Loucy (cell line): ENCODE measurements around the gene TBR1.

Source experiments
- H2AFZ ChIP-seq: fragments of 200-600 bp; sonication (generic); 2 replicates; pipeline ENCODE4 v1.6.0; 2016; ENCODE audit warnings: antibody characterized with exemption, mild to moderate bottlenecking, low read length, moderate library complexity
- H3F3A ChIP-seq: fragments of 200-600 bp; 2 replicates; pipeline ENCODE4 v1.6.0; 2016; ENCODE audit warnings: antibody characterized with exemption, low read depth, mild to moderate bottlenecking
- H3K27me3 ChIP-seq: fragments of 200-600 bp; sonication (generic); 2 replicates; pipeline ENCODE4 v1.6.1; 2014; ENCODE audit warnings: low read length, mild to moderate bottlenecking; ENCODE audit not compliant: insufficient read depth, poor library complexity, severe bottlenecking
- H3K36me3 ChIP-seq: fragments of 200-600 bp; sonication (generic); 2 replicates; pipeline ENCODE4 v1.6.1; 2016; ENCODE audit warnings: low read length; ENCODE audit not compliant: insufficient read depth
- H3K4me1 ChIP-seq: fragments of 200-600 bp; sonication (generic); 2 replicates; pipeline ENCODE4 v1.5.1; 2014; ENCODE audit warnings: low read length, mild to moderate bottlenecking; ENCODE audit not compliant: insufficient read depth, poor library complexity, severe bottlenecking
- H3K4me2 ChIP-seq: fragments of 200-600 bp; sonication (generic); 2 replicates; pipeline ENCODE4 v1.6.0; 2014; ENCODE audit warnings: antibody characterized with exemption, low read length, low read depth, mild to moderate bottlenecking; ENCODE audit not compliant: poor library complexity, severe bottlenecking
- H3K4me3 ChIP-seq: fragments of 200-600 bp; sonication (generic); 2 replicates; pipeline ENCODE4 v1.5.1; 2014; ENCODE audit warnings: low read length, mild to moderate bottlenecking, mixed read lengths; ENCODE audit not compliant: poor library complexity, severe bottlenecking
- H3K79me2 ChIP-seq: fragments of 200-600 bp; sonication (generic); 2 replicates; pipeline ENCODE4 v1.6.1; 2014; ENCODE audit warnings: low read length; ENCODE audit not compliant: insufficient read depth
- H3K9ac ChIP-seq: fragments of 200-600 bp; sonication (generic); 2 replicates; pipeline ENCODE4 v1.6.0; 2014; ENCODE audit warnings: mild to moderate bottlenecking, low read depth, low read length, moderate library complexity; ENCODE audit not compliant: poor library complexity, severe bottlenecking
- H3K9me2 ChIP-seq: fragments of 200-600 bp; sonication (generic); replicated peaks from 2 replicates; pipeline ENCODE4 v1.6.1; 2016; ENCODE audit warnings: low read depth, low read length, mixed read lengths
- H3K9me3 ChIP-seq: fragments of 200-600 bp; sonication (generic); 2 replicates; pipeline ENCODE4 v1.6.1; 2014; ENCODE audit warnings: mild to moderate bottlenecking, antibody characterized with exemption, low read length, low read depth; ENCODE audit not compliant: insufficient read depth
- H4K20me1 ChIP-seq: fragments of 200-600 bp; sonication (generic); 2 replicates; pipeline ENCODE4 v1.6.0; 2014; ENCODE audit warnings: antibody characterized with exemption, low read length, mild to moderate bottlenecking; ENCODE audit not compliant: insufficient read depth, poor library complexity, severe bottlenecking
- EZH2phosphoT487 ChIP-seq: fragments of 200-600 bp; IDR thresholded peaks from 2 replicates; pipeline ENCODE4 v1.6.1; 2018; ENCODE audit warnings: antibody characterized with exemption, mild to moderate bottlenecking, moderate library complexity, borderline replicate concordance
- TF ChIP-seq, protein P1 (sequence below): fragments of 200-600 bp; sonication (generic); conservative IDR thresholded peaks from 2 replicates; pipeline ENCODE4 v1.5.1; 2014; ENCODE audit warnings: mild to moderate bottlenecking, antibody characterized with exemption, low read length

TBR1 gene

DNA sequence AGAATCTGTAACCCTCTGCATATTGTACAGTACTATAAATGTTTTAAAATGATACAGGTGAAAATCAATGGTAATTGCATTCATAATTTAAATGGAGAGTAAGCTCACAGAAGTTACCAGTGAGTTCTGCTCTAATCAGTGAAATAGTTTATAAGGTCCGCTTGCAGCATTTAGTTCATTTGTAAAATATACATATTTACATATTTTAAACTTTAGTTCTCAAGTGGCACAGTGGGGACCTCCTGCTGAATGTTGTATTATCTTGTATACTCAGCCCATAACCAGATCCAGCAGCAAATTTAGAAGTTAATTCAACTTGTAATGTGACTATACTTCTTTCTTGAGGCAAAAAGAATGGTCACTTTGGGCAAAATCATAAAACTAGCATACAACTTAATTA lies 41.7 kb upstream of the TBR1 start:
- TF ChIP-seq, protein P1, sequence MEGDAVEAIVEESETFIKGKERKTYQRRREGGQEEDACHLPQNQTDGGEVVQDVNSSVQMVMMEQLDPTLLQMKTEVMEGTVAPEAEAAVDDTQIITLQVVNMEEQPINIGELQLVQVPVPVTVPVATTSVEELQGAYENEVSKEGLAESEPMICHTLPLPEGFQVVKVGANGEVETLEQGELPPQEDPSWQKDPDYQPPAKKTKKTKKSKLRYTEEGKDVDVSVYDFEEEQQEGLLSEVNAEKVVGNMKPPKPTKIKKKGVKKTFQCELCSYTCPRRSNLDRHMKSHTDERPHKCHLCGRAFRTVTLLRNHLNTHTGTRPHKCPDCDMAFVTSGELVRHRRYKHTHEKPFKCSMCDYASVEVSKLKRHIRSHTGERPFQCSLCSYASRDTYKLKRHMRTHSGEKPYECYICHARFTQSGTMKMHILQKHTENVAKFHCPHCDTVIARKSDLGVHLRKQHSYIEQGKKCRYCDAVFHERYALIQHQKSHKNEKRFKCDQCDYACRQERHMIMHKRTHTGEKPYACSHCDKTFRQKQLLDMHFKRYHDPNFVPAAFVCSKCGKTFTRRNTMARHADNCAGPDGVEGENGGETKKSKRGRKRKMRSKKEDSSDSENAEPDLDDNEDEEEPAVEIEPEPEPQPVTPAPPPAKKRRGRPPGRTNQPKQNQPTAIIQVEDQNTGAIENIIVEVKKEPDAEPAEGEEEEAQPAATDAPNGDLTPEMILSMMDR = no peak
- TF ChIP-seq EZH2phosphoT487 = no peak
- Histone ChIP-seq H3K79me2 (no peaks in the 10 kb centered on the region), H4K20me1 (peaks cover 3% of the 10 kb centered on the region), H3K36me3 (peaks cover 42% of the 10 kb centered on the region; the same call in 1 of the 2 replicates), H3K4me3 (no peak overlapping the region), H3K9ac (no peak overlapping the region), H2AFZ (no peak overlapping the region), H3K27me3 (no peaks in the 10 kb centered on the region), H3K9me2 (no peaks in the 10 kb centered on the region), H3K4me2 (no peak overlapping the region), H3F3A (no peaks in the 10 kb centered on the region), H3K9me3 (no peaks in the 10 kb centered on the region), H3K4me1 (no peaks in the 10 kb centered on the region)

DNA sequence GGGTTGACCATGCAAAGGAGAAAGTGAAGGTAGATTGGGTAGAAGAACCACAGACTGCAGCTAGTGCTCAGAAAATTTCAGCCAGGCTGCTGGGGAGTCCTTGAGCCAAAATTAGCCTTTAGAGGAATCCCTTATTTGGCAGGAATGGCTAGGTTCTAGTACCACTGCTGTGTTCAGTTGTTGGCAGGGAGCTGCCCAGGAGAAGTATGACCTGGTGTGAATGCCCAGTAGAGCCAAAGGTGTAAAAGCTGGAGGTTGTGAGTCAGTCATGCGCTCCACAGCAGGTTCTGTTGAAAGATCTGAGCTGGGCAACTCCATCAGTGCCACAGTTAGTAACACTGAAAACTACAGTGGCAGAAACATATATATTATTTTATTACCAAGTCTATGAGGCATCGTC lies 36.4 kb upstream of the TBR1 start:
- Histone ChIP-seq H3K79me2 (no peaks in the 10 kb centered on the region), H3K4me2 (no peak overlapping the region), H3F3A (no peaks in the 10 kb centered on the region), H3K27me3 (no peaks in the 10 kb centered on the region), H4K20me1 (no peaks in the 10 kb centered on the region), H3K36me3 (peaks cover 11% of the 10 kb centered on the region; the same call in 1 of the 2 replicates), H3K4me3 (no peak overlapping the region), H3K9ac (no peak overlapping the region), H3K9me2 (no peaks in the 10 kb centered on the region), H3K4me1 (peaks cover 5% of the 10 kb centered on the region), H3K9me3 (no peaks in the 10 kb centered on the region), H2AFZ (no peak overlapping the region)
- TF ChIP-seq, protein P1 = no peak
- no peak for TF ChIP-seq EZH2phosphoT487

DNA sequence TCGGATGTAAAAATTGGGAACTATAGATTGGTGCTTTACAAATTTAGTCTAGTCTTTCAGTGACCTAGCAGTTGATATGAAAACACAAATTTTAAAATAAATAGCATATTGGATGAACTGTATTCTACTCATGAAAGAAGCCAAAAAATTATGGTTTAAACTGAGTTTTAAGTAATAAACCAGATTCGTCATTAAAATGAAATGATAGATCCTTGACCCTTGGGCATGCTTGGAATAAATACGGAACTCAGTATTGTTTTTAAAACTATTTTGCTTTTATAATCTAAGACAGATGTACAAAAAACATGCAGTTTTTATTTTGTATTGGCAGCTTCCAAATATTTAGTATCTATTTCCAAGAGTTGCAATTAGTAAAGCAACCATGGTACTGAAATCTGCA lies 34.6 kb upstream of the TBR1 start:
- Histone ChIP-seq H3K4me2 (no peak overlapping the region), H3K9me2 (no peaks in the 10 kb centered on the region), H3K9me3 (no peaks in the 10 kb centered on the region), H3K4me1 (peaks cover 16% of the 10 kb centered on the region), H3K36me3 (peaks cover 11% of the 10 kb centered on the region; the same call in 1 of the 2 replicates), H4K20me1 (no peaks in the 10 kb centered on the region), H3K79me2 (no peaks in the 10 kb centered on the region), H3K27me3 (no peaks in the 10 kb centered on the region), H2AFZ (no peak overlapping the region), H3K4me3 (no peak overlapping the region), H3K9ac (no peak overlapping the region), H3F3A (no peaks in the 10 kb centered on the region)
- no peak for TF ChIP-seq EZH2phosphoT487
- TF ChIP-seq, protein P1 = no peak
